Stimulated activated CD8-positive, alpha-beta memory T cell treated with anti-CD3 and anti-CD28 coated beads, Interleukin-4, amount 100 ng/mL, for 48 hours (primary cell): ENCODE measurements around the gene ARHGAP25.

Experiments
- DNase-seq: peaks from one replicate; pipeline ENCODE4 v3.0.0-alpha.2; 2020

ARHGAP25 gene

DNA sequence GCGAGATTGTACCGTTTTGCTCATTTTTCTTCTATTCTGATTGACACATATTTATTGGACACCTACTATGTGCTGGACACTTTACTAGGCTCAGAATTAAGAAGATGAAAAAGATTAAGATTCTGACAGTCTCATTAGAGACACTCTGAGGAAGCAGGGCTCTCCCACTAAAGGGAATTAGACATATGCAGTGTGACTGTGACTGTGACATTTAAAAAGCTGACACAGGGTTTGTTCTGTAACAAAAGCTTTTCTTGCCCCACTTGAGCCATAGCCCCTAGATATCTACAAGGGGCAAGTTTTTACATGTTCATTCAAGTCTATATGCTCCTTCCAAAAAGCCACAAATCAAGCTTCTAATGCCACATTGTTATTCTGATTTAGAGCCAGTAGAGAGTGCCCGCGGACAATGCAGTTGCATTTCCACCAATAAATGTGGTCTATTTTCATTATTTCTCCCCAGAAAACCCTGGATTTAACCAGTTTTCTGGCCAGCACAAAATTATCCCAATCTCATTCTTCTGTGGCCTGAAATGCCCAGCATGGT lies 9.8 kb downstream of the ARHGAP25 start:
- no peak for DNase-seq

DNA sequence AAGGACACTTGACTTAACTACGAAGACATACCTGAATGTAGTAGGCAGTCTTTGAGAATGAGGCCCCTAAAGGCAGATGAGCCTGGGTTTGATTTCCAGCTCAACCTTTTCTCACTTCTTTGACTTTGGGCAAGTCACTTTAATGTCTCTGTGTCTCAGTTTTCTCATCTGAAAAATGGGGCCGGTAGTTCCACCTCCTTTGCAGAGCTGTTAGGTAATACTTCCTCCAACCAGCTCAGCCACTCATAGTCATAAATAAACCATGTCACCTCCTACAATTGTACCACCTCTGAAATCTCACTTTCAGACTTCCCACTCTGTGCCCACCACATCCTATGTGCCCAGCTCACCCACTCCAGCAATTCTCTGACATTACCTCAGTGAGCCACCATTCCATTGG lies 10.4 kb downstream of the ARHGAP25 start:
- peak; percentile 62 for DNase-seq

DNA sequence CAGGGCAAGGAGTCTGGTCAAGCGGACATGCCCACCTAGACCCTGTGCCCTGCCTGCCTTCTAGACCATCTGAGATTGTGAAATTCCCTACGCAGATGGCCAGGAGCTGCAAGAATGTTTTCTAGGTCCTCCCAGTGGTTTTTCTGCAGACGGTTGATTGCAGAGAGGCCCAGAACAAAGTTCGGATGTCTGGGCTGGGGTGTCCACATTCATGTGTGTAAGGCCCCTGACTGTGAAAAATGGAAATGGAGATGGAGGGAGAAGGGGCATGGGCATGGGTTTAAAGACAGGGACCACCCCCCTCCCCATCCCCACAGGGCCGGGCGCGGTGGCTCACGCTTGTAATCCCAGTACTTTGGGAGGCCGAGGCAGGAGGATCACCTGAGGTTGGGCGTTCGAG lies 11.8 kb downstream of the ARHGAP25 start:
- DNase-seq: no peak

DNA sequence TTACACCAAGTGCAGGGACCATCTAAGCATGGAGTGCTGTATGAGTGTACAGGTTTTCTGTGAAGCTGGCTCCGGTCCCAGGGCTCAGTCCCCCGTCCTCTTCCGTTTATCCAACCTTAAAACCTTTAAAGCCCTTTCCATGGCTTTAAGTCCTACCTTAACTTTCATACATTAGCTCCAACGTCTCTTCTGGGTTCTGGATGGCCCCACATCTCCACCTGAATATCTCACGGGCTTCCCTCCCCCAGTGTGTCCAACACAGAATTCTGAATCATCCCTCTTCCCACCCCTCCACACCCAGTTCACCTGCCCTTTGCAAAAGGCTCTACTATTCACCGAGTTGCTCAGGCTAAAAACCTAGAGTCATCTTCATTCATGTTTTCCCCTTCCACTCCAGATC lies 12.8 kb downstream of the ARHGAP25 start:
- peak; percentile 24 for DNase-seq

DNA sequence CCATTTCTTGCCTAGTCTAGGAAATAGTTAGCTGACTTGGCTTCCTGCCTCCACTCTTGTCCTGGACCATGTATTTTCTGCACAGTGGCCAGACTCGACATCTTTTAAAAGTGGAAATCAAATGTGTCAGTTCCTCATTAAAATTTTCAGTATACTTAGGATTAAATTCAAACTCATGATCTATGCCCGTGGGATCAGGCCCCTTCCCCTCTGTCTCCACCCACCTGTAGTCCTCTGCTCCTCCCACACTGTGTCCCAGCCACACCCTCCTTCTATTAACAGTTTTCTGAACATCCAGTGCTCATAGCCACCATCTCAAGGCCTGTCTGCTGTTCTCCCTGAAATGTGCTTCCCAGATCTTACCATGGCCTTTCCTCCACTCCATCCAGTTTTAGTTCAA lies 13.3 kb downstream of the ARHGAP25 start:
- DNase-seq: no peak

DNA sequence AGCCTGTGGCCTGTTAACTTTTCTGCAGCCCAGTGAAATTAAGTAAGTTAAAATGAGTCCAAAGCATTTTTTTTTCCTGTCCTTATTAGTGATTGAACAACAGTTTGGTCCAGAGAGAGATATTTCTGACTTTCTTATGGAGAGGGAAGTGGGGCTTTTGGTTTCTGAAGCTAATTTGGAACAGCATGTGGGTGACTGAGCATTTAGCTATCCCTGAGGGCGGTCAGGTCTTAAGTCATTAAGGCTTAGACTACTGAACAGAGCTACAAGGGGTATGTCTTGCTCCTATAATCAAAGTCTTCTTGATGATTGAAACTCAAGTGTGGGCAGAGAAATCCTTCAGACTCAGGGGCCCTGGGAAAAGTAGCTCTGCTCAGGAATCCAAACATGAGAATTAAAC lies 14.0 kb downstream of the ARHGAP25 start:
- no peak for DNase-seq

DNA sequence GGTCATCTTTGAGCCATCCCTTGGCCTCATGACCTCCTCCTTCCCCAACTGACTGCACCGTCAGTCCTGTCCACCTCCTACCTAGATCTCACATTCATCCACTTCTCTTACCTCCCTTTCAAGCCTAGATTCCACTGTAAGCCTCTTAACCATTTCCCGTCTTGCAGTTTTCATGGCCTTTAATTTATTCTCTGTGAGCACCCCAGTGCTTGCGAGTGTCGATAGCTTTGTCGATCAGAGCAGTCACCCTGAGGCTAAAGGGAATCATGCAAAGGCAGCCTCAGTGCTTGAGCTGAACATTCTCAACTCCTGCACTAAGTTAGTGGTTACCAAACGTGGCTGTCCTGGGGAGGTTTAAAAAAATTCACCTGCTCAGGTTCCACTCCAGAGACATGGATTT lies 14.7 kb downstream of the ARHGAP25 start:
- DNase-seq: no peak

DNA sequence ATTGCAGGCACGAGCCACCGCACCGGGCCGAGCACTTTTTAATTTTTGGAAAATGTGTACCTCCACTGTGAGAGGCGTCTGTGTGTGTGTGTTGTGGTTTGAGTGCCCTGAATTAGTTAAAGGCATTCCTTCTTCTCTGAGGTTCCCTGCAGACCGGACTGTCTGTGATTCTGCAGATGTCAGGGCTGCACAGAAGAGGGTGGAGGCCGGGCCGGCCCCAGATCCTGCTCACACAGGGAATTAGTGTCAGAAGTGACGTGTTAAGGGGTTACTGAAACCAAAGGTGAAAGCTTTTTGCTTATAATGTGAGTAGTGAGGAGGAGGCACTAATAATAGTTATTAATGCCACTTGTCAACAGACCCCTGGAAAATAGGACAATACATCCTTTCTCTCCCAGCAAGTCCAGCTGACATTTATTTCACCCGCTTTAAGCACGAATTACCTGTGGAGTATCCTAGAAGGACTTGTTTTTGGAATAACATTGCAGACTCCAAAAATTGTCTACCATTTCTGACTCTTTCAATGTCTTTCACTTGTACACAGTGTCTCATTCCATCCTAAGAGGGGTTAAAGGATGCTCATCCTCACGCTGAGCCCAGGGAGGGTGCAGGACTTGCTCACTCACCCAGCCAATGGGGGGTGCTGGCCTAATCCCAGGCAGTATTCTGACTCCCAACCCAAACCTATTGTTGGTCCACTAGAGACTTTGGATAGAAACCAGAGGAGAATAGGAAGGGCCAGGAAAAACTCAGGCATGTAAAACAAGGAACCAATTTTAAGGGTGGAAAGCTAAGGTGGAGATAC lies 16.2 kb downstream of the ARHGAP25 start:
- DNase-seq: no peak

DNA sequence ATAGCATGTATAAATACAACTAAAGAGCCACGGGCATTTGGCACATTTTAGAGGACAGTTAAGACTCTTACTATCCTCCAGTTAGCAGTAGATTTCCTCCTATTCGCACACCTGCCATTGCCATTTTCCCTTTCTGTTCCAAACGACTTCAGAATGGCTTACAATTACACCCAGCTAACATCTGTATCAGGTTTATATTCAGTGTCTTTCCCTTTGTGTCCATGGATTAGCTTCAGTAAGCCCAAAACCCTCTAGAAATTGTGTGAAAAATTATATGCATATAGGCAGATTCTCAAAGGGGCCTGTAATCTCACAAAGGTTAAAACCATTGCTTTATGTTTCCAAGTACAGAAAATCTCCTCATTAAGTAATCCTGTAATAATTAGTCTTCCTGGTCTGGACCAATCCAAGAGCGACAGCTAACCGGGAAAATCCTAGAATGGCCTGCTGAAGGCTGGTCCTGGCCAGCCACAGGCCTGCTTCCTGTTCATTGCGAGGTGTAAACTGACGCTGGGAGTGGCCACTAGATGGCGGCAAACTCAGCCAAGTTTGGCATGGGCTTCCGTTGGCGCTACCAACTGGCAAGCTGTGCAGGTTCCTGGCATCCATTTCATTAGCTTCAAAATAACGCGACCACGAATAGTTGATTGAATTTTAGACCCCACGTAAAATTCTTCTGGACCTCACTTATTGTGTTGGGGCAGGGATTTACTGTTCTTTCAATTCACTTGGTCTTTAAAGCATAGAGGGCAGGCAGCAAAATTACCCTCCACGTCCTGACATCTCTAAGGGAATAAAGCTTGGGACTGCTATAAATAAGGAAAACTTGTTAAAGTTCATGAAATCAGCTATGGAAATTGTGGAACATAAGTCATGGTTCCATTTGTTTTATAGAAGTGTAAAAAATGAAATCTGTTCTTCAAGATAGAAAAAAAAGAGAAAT lies 17.1 kb downstream of the ARHGAP25 start:
- DNase-seq: peak; percentile 97

DNA sequence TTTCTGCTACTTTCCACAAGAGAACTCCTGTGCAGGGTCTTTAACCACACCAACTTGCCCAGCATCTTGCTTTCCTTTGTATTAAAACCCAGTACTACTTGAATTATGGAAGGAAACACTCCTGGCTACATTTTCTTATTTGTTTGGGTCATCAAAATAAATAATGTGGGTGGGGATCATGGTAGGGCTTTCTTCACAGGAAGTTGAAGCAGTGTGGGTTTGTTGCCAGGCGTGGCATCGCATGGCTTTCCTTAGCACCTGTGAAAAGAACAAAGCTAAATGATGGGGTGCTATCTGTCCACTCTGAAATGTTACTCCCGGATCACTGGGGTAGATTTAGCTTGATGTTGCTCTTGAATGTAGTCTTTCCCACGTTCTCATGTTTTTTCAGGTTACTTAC lies 18.7 kb downstream of the ARHGAP25 start:
- DNase-seq: peak; percentile 27

DNA sequence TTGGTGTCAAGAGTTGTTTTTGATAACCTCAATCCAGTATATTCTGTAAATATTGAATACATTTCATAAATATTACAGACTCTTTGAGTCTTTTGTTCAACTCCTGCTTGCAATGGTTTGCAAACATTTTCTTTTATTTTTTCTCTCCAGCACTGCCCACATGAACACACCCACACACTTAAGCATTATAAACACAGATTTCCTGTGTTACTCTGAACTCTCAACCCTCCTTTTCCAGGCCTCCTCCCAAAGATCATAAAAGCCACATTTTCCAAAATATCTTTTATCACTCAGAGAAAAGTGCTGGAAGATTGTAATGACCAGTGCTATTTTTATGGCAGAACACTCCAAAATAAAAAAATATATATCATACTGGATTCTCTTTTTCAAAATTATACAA lies 20.5 kb downstream of the ARHGAP25 start:
- DNase-seq: no peak

DNA sequence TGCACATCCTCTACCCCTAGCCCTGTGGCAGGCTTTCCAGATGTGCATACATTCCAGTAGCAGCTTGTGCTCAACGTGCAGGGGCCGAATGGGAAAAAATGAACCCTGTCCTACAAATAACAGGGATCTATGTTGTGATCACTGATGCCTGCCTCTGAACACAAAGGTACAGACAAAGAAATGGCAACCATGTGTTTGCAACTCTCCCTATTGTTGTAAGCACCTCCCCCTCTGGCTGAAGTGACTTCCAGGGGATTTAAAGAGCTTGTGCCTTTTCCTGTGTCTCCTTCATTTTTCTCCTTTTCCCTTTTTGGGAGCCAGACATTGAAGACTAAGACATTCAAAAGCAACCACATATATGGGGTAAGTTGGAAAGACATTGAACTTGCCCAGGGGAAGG lies 21.6 kb downstream of the ARHGAP25 start:
- no peak for DNase-seq

DNA sequence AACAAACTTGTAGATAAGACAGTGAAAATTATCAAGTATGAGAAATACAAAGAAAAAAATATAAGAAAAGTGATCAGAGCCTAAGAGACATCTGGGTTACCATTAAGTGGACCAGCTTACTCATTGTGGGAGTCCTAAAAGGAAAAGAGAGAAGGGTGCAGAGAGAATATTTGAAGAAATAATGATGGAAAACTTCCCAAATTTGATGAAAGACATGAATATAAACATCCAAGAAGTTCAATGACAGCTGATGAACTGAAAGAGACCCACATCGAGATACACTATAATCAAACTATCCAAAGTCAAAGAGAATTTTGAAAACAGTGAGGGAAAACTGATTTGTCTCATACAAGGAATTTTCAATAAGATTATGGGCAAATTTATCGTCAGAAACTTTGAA lies 22.5 kb downstream of the ARHGAP25 start:
- DNase-seq: no peak

DNA sequence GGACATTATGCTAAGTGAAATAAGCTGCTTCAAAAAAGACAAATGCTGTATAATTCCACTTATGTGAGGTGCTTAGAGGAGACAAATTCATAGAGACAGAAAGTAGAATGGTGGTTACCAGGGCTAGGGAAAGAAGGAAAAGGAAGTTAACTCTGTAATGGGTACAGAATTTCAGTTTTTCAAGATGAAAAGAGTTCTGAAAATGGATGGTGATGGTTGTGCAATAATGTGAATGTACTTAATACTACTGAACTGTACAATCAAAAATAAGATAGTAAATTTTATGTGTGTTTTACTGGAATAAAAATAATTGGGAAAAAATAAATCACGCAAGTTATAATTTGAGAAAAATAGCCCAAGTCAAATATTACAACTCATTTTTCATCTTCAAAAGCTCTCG lies 27.5 kb downstream of the ARHGAP25 start:
- no peak for DNase-seq

DNA sequence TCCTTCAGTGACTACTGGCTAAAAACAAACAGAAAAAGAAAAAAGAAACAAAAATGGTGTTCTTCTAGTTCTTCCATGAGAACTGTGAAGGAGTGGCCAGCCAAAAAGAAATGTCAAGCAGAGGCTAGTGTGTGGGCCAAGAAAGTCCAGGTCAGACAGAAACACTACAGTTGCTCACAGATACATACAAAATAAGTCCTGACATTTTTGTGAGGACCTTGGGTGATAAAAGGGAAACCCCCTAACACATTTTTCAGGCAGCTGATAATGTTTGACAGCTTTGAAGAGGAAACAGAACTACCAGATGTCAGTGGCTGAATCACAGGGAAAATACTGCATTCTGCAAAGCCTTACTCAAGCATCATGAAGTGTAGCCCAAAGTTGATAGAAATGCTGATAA lies 28.1 kb downstream of the ARHGAP25 start:
- no peak for DNase-seq

DNA sequence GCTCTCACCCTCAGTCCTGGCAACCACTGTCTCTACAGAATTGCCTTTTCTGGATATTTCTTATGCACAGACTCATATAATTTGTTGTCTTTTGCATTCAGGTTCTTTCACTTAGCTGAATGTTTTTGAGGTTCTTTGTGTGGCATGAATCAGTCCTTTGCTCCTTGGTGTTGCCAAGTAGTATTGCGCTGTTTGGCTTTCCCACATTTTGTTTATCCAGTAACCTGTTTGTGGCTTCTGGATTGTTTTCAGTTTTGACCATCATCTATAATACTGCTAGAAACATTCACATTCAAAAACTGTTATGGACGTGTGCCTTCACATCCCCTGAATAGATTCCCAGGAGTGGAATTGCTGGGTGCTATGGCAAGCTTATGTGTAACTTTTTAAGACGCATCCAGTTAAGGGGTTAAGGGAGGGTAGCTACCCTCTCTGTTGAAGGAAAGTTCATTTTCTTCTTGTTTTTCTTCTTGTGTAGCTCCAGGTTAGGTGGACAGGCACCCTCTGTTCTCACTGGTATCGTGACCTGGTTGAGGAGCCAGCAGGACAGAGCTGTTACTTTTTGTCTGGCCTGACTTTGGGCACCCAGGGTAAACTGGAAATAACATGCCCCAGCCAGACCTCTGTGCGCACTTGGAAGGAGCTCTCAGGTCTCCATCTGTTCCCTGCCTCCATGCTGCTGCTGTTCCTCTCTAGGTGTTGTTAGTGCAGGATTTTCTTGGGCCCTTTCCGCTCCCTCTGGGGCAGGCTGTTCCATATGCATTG lies 29.6 kb downstream of the ARHGAP25 start:
- DNase-seq: no peak

DNA sequence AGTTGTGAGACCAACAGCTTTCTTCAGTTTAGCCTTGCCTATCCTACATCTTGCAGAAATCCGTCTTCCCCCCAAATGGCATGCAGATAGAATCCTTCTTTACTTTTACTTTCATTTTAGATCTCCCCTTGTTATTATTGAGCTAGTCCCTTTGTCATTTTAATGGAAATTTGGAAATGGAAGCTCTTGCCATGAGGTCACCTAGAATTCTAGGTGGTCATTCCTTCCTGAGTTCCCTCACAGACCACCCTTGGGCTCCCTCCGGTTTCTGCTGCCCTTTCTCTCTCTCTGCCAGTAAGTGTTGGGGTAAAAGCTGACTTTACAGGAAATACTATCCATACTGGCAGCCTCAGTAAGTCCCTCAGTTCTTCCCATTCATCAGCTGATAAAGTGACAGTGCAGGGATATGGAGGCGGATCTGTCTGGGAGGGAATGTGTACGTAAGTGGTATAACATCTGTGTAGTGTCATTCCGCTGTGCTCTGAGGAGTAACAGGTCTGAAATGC lies 30.2 kb downstream of the ARHGAP25 start:
- DNase-seq: no peak

DNA sequence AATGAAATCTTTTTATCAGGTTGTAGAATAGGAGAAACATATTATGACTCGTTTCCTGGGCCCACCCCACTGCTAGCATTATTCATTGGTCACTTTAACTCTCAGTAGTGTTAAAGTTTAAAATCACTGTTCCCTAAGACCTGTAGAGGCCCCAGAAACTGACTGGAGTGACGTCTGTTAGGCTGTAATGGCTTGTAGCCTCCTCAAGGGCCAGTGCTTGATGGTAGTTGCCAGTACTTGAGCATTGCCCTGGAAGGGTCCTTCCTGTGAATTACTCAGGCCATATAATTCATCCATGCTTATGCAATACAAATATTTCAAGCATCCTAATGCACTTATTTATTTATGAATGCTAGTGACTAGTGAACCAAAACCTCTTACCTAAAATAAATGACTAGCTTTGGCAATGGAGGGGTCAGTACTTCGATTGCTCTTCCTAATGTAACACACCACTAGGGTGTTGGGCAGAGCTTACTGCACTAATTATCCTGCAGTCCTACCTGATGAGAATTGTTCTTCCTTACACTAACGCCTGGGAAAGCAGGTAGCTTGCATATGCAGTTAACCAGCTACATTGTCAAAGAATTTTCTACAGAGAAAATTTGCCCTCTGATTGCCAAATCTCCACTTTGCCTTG lies 31.2 kb downstream of the ARHGAP25 start:
- no peak for DNase-seq

DNA sequence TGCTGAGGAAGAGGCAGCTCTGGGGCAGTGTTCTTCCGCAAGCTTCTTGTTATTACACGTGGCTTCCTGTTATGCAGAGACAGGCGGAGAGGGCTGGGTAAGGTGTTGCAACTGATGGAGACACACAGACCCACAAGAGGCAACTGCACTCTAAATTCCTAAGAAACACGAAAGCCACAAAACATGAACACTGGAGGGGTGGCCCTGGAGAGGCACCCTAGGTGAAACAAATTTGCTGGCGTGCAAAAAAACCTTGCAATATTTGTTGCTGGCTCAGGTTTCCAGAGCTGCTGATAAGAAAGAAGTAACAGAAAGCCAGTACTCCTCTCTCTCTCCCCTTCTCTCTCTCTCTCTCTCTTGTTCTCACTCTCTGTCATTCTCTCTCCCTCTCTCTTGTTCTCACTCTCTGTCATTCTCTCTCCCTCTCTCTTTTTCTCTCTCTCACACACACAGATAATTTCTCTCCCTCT lies 31.8 kb downstream of the ARHGAP25 start:
- peak; percentile 69 for DNase-seq

DNA sequence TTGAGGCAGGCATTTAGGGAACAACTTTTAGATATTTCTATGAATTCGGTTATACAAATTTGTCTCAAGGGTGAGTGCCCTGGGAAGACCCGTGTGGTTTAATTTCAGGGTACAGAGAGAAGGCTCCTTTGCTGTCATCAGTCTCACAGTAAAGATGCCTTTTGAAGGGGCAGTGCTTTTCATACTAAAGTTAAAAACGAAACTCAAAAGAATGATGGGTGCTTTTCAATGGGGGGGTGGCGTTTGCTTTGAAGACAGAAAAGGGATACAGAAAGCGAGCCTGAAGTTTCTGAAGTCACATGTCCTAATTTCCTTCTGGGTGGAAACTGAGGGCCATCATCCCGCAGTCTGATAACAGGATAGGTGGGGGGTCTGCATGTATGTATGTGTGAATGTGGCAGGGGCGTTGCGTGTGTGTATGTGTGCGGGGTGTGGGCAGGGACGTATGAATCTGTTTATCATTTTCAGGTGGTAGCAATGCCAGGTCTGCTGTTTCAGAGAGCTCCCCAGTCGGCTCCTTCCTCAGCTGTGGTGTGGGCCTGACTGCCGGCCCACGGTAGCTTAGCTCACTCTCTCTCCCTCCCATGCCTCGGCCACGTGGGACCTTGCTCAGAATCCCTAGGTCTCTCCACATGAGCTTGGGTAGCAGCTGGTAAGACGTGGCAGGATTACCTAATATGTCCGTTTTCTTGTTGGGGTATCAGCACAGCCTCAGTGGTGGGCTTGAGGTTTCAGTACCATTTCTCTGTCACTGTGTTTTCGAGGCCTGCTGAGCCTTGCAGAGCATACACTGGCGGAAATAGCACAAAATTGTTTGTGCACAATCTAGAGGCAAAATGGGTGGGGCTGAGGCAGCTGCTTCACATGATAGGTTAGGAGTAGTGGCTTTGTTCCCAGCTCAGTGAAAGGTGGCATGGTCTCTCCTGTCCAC lies 32.7 kb downstream of the ARHGAP25 start:
- DNase-seq: peak; percentile 62

DNA sequence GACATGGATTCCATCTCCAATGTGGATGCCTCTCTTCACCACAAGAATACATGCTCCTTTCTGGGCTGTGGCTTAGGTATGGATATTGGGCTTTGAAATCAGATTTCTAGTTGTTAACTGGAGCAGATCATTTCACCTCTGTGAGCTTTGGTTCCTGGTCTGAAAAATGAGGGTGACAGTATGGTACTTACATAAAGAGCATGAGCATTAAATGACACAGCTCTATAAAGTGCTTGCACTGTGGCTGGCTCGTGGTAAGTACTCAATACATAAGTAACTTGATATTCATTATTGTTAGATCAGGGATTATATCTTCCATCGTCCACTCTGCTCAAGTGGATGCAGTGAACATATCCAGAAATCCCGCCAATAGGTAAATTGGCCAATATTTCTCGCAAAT lies 33.4 kb downstream of the ARHGAP25 start:
- DNase-seq: no peak
